Effector CD8-positive, alpha-beta T cell (primary cell): ENCODE data around the gene ABHD15.
A peak's percentile ranks its signal among the peaks of the same experiment; 100 is the strongest.
"Not testable (repeated sequence)": the region's sequence is repeated elsewhere in the genome, so short reads cannot be mapped to it uniquely, and the experiment has no call there.

Source experiments
- DNase-seq: peaks from one replicate; lab custom pipeline; 2025; lab: John Stamatoyannopoulos, UW

ABHD15 gene

DNA sequence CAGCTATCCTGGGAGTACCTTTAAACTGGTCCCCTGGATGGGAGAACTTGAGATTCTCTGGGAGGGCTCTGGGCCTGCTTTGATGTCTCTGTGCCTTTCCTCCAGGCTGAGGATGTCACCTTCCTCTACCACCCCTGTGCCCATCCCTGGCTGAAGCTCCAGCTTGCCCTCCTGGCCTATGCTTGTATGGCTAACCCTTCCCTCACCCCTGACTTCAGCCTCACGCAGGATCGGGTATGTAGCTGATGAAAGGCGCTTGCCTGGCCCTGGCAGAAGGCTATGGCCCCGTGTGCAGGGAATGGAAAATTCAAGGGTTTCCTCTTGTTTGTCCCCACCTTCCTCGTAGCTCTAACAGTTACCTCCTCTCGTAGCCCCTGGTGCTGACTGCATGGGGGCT is 4.6 kb upstream of the ABHD15 start:
- DNase-seq, result no peak

DNA sequence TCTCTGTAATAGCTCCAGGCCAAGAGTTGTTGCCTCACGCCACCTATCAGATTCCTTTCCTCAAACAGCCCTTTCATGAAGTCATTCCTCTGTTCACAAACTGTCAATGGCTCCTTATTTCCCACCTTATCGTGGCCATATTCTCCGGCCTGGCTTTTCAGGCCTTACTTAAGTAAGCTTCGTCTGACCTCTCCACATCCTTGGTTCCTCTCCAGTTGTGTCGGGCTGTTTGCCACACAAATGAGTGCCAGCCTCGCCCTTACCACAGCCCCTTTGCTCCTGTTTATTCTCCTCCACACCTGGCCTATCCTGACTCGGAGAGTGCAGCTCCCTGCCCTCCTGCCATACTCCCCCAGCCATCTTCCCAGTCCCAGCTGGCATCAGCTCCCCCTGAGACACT is 3.7 kb upstream of the ABHD15 start:
- DNase-seq, result no peak

DNA sequence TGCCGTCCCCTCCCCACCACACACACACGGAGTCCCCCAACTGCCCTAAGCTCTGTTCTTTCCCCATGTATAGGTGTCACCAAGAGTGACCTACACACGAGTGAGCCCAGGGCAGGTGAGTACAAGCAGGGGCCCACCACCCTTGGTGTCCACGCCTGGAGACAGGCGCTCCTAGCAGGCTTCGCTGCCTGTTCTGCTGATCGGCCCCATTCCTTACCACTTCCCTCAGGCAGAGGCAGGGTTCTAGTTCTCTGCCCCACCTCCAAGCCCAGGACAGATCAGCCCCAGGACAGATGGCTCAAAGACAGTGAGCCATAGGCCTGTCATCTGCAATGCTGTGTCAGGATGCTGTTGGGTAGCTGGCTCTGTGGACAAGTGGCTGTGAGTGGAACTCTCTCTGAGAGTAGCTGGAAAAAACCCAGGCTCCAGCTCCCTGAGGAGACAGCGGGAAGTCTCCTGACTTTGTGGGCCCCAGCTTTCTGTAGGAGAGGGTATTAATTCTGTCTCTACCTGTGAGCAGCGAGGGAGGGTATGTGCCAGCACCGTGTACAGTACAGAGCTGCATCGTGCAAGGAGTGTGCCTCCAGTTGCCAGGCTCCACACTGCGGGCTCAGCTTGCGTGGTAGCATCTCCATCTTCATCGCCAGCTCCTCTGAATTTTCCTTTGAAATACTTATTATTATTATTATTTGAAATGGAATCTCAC is 2.6 kb upstream of the ABHD15 start:
- DNase-seq, result no peak

- peak; percentile 83 for DNase-seq
Observed at GRCh38 chr17:29568331-29569244, 1.8 kb upstream of the ABHD15 start, which contains the start of gene TP53I13. TSS of gene TP53I13 (plus strand) at chr17:29568701. CDS start at chr17:29568759, 58 bp downstream.

DNA sequence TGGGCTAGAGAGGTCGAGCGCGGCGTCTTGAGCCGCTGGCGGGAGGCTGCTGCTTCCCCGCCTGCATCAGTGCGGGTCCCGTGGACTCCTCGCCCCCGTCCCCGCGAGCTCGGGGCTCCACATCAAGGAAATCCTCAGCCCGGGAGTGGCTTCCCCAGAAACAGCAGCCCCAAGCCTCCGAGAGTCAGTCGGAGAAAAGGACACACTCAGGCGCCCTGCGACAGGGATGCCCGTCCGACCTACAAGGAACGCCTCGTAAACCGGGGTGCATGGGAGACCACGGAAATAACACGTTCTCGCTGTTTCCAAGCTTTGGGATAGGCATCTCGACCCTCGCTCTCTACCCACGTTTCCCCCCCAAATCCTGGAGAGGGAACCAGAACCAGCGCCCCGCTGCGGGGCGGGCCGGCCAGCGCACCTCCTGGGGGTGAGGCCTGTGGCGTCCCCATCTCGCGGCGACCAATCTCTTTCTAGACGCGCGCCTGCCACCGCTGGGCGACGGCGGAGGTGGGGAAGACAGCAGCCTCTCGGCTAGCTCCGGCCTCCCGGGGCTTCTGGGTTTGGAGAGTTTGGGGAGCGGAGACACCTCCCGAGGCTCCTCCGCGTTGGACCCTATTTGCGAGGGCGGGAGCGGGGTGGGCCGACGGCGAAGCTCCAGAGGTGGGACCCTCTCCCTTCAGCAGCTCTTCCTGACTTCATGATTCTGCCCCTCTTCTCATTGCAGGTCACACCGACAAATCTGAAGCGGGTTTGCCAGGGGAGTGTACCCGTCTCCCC is 905 bp upstream of the ABHD15 start:
- peak; percentile 53 for DNase-seq

DNA sequence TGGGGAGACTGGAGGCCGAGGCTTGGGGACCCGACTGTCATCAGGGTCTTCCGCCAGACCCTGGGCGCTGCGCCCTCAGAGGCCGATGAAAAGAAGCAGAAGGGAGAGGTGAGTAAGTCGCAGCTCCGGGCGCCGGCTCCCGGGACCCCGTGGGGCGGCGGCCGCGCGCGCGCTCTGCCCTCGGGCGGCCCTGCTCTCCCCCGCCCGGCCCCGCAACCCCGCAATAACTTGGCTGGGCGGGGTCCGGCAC is 392 bp upstream of the ABHD15 start:
- no peak for DNase-seq

DNA sequence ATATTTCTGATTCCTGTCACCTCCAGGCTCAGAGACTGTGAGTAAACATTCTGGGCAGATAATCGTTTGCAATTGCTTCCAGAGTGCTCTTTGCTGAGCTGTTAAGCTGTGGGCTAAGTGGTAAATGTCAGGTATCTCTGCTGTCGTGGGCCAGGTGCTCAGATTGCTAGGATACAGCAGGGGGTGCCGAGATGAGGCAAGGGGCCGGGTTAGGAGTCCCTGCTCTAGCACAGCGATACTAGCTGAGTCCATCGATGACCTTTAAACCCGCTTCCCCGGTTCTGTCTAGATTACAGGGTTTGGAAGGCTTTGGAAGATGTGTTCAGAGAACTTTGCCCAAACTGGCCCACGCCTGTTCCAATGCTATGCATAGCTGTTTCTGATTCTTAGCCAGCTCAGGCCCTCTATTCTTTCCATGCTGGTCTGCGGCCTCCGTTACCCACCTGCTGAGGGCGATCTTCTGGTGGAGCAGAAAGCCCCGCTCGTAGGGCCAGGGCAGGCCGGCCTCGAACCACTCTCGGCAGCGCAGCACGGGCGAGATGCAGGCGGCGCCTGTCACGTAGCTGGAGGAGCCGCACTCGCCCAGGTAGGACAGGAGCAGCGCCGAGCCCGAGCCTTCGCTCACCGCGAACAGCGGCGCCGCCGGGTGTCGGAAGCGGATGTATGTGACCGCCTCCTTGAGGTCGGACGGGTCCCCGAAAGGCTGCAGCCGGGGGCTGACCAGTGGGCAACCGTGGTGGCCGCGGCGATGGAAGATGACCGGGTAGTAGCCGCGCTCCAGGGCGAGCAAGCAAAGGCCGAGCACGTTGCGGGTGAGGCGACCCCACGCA is 979 bp downstream of the ABHD15 start:
- DNase-seq, result no peak

GRCh38 chr17:29563816-29564215 is 3.0 kb downstream of the ABHD15 start:
- no peak for DNase-seq

GRCh38 chr17:29562615-29563014 is 4.2 kb downstream of the ABHD15 start:
- DNase-seq, result no peak

- DNase-seq, result no peak
Observed at GRCh38 chr17:29561554-29562517, 5.0 kb downstream of the ABHD15 start.

DNA sequence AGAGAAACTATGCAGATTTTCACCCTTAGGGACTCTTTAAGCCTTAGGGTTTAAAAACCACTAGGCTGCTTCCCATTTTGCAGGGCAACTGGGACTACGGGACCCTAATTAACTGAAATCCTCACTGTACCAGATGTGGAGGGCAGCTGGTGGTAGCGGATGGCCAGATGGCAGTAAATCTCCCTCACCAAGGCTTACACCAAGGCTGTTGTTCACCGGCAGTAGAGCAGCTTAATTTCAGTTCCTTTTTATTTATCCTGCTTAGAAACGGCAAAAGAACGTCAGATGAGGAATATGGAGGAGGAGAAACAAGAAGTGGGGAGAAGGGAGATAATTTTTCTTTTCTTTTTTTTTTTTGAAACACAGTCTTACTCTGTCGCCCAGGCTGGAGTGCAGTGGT is 6.5 kb downstream of the ABHD15 start:
- no peak for DNase-seq

- DNase-seq, result no peak
Observed at GRCh38 chr17:29559640-29560039, 7.2 kb downstream of the ABHD15 start.

GRCh38 chr17:29558139-29558538 is 8.7 kb downstream of the ABHD15 start:
- DNase-seq, result not testable (repeated sequence)

DNA sequence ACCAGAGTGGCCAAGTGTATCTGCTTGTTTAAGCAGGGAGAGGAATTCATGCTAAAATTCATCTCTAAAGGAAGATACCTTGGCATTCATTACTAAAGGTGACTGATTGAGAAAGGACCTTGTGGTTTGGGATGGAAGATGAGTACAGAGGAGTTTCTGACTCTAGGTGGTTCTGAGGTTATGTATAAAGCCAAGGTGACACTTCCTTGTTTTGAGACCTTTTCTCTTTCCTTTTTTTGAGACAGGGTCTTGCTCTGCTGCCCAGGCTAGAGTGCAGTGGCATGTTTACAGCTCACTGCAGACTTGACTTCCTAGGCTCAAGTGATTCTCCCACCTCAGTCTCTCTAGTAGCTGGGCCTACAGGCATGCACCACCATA is 9.1 kb downstream of the ABHD15 start:
- DNase-seq, result no peak

- DNase-seq, result no peak
Observed at GRCh38 chr17:29557085-29557738, 9.6 kb downstream of the ABHD15 start.

DNA sequence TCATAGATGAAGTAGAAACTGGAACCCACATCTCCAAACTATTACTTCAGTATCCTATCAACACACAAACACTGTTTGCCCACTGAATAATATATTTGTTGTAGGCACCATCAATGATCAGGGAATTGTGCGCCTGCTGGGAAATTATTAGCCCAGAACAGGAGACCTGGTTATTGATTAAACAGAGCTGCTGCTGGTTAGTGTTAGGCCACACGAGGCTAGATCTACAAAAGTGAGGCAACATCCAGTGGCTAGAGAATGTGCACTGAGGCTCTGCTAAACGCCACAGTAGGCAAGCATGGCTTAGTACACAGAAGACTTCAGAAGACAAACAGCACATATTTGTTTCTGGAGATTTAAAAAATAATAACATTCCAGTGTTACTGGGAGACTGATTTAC is 11.0 kb downstream of the ABHD15 start:
- no peak for DNase-seq

DNA sequence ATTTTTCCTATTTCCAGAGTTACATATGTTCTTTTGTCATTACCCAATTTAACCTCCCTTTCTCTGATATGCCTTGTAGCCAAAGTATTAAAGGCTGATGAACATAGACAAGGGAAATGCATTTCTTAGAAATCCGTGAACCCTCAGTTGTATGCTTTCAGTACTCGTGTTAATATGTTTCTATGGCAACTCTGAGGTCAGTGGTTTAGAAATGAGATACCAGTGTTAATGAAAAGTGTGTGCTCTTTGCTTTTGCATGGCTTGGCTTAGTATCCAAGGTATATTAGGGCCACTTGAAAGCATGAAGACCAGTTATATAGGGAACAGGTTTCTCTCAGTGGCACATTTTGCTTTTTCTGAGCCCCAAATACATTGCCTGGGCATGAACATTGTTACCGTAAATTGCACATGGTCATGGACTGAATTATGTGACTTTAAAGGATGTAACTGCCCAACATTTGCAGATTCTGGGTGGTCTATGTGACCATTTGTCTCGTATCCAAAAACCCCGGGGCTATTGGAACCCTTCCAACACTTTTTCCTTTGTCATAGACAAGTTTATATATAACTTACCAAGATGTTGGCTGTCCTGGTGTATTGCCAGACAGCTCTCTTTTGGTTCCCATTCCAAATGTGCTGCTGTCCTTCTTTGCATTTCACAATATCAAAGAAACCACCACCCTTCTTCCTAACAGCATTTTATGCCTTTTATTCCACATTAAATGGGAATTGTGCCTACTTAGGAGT is 17.5 kb downstream of the ABHD15 start:
- DNase-seq, result no peak

- no peak for DNase-seq
Observed at GRCh38 chr17:29546830-29547229, 20.0 kb downstream of the ABHD15 start.

DNA sequence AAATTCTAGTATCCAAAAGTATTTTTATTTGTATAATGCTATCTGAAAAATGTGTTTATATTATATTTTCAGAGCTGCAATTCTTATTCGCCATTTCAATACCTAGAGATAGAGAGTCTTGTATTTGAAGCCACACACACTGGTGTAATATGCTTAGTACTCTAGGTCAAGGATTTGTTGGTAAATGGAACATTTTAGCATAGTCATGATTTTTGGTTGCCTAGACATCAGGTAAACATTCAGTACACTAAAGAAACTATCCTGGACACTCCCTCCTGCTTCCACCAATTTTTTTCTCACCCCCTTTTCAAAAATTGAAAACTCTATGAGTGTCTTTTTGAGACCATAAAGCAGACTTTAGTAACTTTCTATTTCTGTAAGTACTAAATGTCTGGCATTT is 20.8 kb downstream of the ABHD15 start:
- DNase-seq, result no peak
